GM19099 (cell line): ENCODE data around the gene MYO1E.

Experiments used
- POLR2A ChIP-seq: IDR thresholded peaks from 3 replicates; pipeline ENCODE4 v1.6.1; 2011; ENCODE audit warnings: low read depth; ENCODE audit not compliant: insufficient read length; ENCODE audit errors: extremely low read depth

Gene MYO1E

GRCh38 chr15:59230531-59231055 lies 142.1 kb downstream of the MYO1E start:
- TF ChIP-seq POLR2A, result no peak

GRCh38 chr15:59229453-59229852 lies 143.2 kb downstream of the MYO1E start:
- no peak for TF ChIP-seq POLR2A

DNA sequence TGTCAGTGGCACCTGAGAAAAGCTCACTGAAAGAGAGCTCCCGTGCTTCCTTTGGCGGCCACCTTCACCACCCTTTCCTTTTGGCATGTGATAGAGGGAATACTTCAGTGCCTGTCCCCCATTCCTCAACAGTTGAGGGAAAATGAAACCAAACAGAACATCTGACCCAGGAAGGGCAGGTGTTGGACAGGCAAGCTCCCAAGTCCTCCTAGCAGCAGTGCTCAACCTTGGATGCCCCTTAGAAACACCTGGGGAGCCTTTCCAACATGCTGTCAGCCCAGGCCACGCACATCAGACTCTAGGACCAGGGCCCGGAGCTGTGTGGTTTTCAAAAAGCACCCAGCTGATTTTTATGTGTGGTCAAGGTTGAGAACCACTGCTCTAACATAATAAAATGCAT lies 143.7 kb downstream of the MYO1E start:
- no peak for TF ChIP-seq POLR2A

- TF ChIP-seq POLR2A, result no peak
These were observed 145.7 kb downstream of the MYO1E start for GRCh38 chr15:59227021-59227420.

- no peak for TF ChIP-seq POLR2A
These were observed 148.2 kb downstream of the MYO1E start for GRCh38 chr15:59224474-59224873.

- no peak for TF ChIP-seq POLR2A
These were observed 148.9 kb downstream of the MYO1E start for GRCh38 chr15:59223736-59224135.

GRCh38 chr15:59222906-59223550 lies 149.6 kb downstream of the MYO1E start:
- no peak for TF ChIP-seq POLR2A

DNA sequence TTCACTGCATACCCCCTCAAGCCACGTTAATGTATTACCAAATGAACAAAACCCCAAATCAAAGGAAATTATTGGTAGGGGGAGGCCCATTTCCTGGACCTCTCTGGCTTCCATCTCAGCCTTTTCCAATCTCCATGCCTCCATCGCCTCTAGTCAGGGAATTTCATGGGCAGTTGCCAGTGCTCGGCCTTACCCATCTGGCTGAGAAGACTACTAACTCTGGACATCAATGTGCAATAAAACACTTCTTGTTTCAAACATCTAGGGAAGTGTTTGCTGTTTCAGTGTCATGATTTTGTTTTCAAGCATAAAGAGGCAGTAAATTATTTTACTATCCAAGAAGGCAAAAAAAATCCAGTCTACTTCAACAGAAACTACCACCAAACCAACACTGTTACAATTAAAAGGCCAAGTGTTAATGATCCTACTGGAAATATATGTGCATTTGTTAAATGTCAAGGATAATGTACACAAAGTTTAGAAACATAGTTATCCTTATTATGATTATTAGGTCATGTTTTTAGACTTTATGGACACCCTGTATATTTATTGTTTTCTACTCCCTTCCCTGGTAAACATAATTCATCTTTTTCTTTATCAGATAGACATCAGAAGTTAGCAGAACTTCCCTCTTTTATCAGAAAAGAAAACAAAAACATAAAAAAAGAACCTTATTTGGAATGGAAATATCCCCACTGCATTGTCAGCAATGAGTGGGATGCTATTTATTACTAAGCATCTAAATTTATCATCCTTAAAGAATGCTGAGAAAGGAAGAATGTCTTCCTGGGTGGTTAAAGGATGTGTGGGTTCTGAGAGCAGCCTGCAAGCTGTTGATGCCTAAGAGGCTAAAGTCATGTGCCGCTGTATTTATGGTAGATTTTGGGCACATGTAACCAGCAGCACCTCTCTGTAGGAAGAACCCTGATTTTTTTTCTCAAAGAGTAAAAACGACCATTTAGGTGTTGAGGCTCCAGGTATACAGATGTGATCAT lies 150.9 kb downstream of the MYO1E start:
- no peak for TF ChIP-seq POLR2A

GRCh38 chr15:59218710-59219109 lies 154.0 kb downstream of the MYO1E start:
- no peak for TF ChIP-seq POLR2A

DNA sequence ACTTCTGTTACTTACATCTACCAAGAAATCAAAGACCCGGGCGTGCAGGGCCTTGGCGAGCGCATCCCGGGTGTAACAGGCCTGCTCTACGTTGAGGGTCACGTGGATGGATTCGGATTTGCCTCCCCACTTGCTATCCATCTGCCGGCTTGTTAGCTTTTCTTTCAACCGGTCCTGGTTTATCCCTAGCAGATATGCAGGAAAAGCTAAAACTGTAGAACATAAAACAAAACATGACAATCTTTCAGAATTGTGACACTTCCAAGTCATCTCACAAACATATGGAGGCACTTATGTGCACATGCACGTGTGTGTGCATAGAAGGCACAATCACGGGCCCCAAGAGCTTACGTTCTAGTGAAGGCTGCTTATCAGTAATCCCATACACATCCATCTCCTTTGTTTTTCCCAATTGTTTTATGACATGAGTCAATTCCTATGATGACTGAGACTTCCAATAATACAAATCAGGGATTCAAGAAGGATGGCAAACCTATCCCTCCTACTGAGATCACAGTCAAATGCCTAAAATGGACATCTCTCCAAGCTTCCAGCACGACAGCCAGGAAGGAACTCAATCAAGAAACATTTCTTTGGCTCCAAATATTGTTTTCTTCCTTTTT lies 154.7 kb downstream of the MYO1E start:
- TF ChIP-seq POLR2A, result no peak

DNA sequence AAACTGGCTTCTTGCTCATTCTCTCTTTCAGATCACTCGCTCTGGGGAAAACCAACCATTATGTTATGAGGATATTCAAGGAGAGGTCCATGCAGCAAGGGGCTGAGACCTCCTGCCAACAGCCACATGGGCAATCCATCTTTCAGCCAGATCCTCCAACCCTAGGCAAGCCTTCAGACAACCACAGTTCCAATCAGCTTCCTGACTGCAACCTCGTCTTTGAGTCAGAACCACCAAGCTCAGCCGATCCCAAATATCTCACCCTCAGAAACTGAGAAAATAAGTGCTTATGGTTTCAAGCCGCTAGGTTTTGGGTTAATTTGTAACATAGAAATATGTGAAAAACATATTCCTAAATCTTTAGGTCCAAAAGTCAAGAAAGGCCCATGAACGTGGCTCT lies 155.8 kb downstream of the MYO1E start:
- no peak for TF ChIP-seq POLR2A

DNA sequence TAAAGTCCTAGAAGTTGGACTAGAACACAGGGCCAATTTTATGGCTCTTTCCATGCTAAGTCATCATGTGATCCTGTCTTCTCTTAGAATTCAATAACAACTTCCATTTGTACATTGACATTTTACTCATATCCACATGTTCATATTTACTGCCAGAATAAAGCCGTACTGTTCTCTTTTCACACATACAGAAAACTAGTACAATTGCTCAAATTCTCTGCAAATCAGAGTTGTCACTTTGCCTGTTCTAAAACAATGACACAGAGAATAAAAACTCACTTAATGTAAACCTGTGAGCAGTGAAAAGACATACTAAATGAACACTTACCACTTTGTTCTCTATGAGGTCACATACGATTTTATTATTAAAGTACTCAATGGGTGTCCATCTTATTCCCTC lies 162.5 kb downstream of the MYO1E start:
- TF ChIP-seq POLR2A, result no peak

GRCh38 chr15:59208613-59209249 lies 163.9 kb downstream of the MYO1E start:
- no peak for TF ChIP-seq POLR2A

DNA sequence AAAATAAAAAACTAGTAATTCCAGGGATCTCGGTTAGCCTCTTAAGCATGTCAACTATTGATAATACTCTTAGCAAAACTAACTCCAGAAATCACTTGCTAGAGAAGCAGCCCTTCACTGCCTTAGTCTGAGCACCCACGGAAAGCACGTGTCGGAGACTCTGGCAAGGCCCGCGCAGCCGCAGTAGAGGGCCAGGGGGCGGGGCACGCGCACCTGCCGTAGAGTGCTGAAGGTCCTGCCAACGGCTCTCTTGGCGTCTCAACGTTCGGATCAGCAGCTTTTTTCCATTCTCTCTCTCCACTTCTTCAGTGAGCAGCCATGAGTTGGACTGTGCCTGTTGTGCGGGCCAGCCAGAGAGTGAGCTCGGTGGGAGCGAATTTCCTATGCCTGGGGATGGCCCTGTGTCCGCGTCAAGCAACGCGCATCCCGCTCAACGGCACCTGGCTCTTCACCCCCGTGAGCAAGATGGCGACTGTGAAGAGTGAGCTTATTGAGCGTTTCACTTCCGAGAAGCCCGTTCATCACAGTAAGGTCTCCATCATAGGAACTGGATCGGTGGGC lies 166.0 kb downstream of the MYO1E start, which contains the start of gene LDHAL6B:
TSS of gene LDHAL6B (plus strand) at position 221 of the 561 bp plus-strand sequence. CDS start at position 319, 98 bp downstream.
- no peak for TF ChIP-seq POLR2A
